HL-60 (cell line): ENCODE measurements around the gene PSMG1.
A peak's percentile ranks its signal among the peaks of the same experiment; 100 is the strongest.

Source experiments
- DNase-seq, 2 experiments: peaks; one replicate each; pipeline ENCODE4 v3.0.0-alpha.2; 2010 to 2020; ENCODE audit warnings: low read depth in 1 of 2, low spot score in 1 of 2
- H3K27ac ChIP-seq: fragments of 250-450 bp; sonication (Bioruptor Pico); replicated peaks from 2 replicates; pipeline ENCODE4 v1.5.1; 2020; ENCODE audit warnings: mild to moderate bottlenecking, moderate library complexity
- H3K27me3 ChIP-seq: fragments of 250-450 bp; sonication (Bioruptor Pico); 2 replicates; pipeline ENCODE4 v1.5.1; 2021; ENCODE audit warnings: mild to moderate bottlenecking, moderate library complexity; ENCODE audit not compliant: insufficient read depth, poor library complexity, severe bottlenecking
- H3K4me3 ChIP-seq: replicated peaks from 2 replicates; pipeline ENCODE4 v1.5.1; 2011; ENCODE audit warnings: mild to moderate bottlenecking, control low read depth, low read length; ENCODE audit not compliant: insufficient read depth
- GABPA ChIP-seq: IDR thresholded peaks from 2 replicates; pipeline ENCODE4 v1.6.1; 2012; ENCODE audit warnings: low read depth
- POLR2AphosphoS5 ChIP-seq: IDR thresholded peaks from 2 replicates; pipeline ENCODE4 v1.6.1; 2012; ENCODE audit warnings: low read depth
- REST ChIP-seq: IDR thresholded peaks from 2 replicates; pipeline ENCODE4 v1.6.1; 2012; ENCODE audit warnings: low read depth; ENCODE audit not compliant: insufficient replicate concordance
- SPI1 ChIP-seq: IDR thresholded peaks from 2 replicates; pipeline ENCODE4 v1.6.1; 2012; ENCODE audit warnings: low read depth, mild to moderate bottlenecking, borderline replicate concordance
- TF ChIP-seq, protein P1 (sequence below): IDR thresholded peaks from one replicate; pipeline ENCODE4 v1.5.1; 2011; ENCODE audit warnings: low read length, control low read depth, inconsistent platforms; ENCODE audit not compliant: insufficient read depth

The PSMG1 gene

DNA sequence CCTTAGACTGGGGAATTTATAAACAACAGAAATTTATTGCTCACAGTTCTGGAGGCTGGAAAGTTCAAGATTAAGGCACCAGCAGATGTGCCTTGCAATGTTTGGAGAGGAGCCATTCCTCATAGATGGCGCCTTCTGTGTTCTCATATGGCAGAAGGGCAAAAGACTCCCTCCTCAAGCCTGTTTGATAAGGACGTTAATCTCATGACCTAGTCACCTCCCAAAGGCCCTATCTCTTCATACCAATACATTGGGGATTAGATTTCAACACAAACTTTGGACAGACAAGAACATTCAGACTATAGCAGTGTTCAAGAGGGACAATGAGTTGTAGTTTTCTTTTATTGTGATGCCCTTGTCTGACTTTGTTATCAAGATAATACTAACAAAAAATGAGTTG, 34.3 kb downstream of the PSMG1 start:
- H3K4me3 ChIP-seq, result no peak overlapping the region
- TF ChIP-seq, protein P1, sequence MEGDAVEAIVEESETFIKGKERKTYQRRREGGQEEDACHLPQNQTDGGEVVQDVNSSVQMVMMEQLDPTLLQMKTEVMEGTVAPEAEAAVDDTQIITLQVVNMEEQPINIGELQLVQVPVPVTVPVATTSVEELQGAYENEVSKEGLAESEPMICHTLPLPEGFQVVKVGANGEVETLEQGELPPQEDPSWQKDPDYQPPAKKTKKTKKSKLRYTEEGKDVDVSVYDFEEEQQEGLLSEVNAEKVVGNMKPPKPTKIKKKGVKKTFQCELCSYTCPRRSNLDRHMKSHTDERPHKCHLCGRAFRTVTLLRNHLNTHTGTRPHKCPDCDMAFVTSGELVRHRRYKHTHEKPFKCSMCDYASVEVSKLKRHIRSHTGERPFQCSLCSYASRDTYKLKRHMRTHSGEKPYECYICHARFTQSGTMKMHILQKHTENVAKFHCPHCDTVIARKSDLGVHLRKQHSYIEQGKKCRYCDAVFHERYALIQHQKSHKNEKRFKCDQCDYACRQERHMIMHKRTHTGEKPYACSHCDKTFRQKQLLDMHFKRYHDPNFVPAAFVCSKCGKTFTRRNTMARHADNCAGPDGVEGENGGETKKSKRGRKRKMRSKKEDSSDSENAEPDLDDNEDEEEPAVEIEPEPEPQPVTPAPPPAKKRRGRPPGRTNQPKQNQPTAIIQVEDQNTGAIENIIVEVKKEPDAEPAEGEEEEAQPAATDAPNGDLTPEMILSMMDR, result no peak
- TF ChIP-seq SPI1, result no peak
- no peak for TF ChIP-seq REST
- no peak for TF ChIP-seq GABPA
- TF ChIP-seq POLR2AphosphoS5, result no peak
- no peak for DNase-seq

DNA sequence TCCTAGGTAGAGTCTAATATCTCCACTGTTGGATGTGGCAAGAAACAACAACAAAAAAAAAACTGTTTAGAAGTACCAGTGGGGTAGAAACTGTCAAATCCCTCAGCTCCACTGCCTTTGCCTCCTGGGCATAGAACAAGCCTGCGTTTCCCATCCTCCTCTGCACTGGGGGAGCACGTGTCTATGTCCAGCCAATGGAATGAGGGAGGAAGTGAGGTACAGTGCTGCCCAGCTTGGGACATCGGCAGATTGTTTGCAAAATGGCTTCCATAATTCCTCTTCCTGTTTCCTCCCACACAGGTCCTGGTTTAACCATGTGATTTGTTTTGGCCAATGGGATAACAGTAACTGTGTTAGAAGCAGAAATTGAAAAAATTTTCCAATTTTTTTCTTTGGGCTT, 39.1 kb downstream of the PSMG1 start:
- Histone ChIP-seq H3K4me3 (no peak overlapping the region), H3K27me3 (no peaks in the 10 kb centered on the region), H3K27ac (no peak overlapping the region)
- DNase-seq, result peak in 1 of 2 experiments; percentile 20
- TF ChIP-seq REST (no peak), SPI1 (peak; percentile 25; the same call in 1 of the 2 replicates), POLR2AphosphoS5 (no peak), GABPA (peak; percentile 32; the same call in 1 of the 2 replicates)
- TF ChIP-seq, protein P1, result no peak

More for the DNA sequence above, 34.3 kb downstream of the PSMG1 start:
- no peak overlapping the region for H3K27ac ChIP-seq
- H3K27me3 ChIP-seq, result no peaks in the 10 kb centered on the region

DNA sequence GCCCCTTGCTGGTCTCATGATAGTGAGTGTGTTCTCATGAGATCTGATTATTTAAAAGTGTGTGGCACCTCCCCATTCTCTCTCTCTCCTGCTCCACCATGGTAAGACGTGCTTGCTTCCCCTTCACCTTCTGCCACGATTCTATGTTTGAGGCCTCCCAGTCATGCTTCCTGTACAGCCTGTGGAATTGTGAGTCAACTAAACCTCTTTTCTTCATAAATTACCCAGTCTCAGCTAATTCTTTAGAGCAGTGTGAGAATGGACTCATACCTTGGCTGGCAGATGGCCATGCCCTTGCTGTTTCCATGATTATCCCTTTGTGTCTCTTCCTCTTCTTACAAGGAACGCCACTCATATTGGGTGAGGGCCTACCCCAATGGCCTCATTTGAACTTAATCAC, 40.3 kb downstream of the PSMG1 start:
- no peak overlapping the region for H3K4me3 ChIP-seq
- DNase-seq, result no peak
- TF ChIP-seq POLR2AphosphoS5 (no peak), SPI1 (no peak), REST (no peak), GABPA (no peak)
- TF ChIP-seq, protein P1, result no peak
- H3K27me3 ChIP-seq, result no peaks in the 10 kb centered on the region
- H3K27ac ChIP-seq, result no peak overlapping the region
